HFF-Myc (cell line): ENCODE results near the gene PANK2.

Source experiments
- DNase-seq: peaks from one replicate; pipeline ENCODE4 v3.0.0-alpha.2; 2011; ENCODE audit warnings: low read depth; ENCODE audit errors: extremely low read depth
- H3K4me3 ChIP-seq: replicated peaks from 2 replicates; pipeline ENCODE4 v1.5.1; 2011; ENCODE audit warnings: low read depth, mild to moderate bottlenecking, control low read depth, low read length
- TF ChIP-seq, protein P1 (sequence below): IDR thresholded peaks from 2 replicates; pipeline ENCODE4 v1.5.1; 2012; ENCODE audit warnings: mild to moderate bottlenecking, low read depth, low read length, control low read depth; ENCODE audit errors: missing control alignments

PANK2 gene

DNA sequence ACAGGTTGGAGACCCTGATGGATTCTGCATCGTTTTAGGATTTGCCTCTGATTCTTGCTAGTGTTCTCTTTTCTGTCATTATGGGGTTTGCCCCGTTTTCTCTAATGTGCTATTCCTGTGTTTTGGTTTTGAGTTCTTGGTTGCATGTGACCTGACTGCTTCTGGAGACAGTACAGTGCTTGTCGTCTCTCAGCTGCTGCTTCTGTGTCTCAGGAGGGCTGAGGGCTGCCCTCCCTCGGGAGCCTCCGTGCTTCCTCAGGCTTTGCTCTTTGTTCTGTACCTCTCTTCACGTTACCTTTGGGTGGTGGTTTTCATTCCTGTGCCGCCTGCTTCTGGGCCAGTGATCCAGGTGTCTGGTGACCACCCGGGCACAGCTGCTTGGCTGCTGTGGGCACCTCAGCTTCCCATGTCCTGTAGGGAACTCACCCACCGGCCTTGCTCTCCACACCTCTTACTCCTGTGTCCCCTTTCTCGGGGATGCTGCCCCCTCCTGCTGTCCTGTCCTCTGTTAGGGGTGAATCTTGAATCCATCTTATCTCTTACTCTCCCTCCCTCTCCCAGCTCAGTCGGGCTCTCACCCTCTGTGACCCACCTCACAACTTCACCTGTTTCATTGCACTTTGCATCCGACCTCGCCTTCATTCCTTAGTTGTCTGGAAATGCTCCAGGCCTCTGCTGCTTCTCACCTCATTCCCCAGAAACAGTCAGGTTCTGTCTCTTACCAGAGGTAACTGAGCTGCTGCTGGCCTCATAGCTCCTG, 33.2 kb downstream of the PANK2 start:
- DNase-seq, result no peak
- TF ChIP-seq, protein P1, sequence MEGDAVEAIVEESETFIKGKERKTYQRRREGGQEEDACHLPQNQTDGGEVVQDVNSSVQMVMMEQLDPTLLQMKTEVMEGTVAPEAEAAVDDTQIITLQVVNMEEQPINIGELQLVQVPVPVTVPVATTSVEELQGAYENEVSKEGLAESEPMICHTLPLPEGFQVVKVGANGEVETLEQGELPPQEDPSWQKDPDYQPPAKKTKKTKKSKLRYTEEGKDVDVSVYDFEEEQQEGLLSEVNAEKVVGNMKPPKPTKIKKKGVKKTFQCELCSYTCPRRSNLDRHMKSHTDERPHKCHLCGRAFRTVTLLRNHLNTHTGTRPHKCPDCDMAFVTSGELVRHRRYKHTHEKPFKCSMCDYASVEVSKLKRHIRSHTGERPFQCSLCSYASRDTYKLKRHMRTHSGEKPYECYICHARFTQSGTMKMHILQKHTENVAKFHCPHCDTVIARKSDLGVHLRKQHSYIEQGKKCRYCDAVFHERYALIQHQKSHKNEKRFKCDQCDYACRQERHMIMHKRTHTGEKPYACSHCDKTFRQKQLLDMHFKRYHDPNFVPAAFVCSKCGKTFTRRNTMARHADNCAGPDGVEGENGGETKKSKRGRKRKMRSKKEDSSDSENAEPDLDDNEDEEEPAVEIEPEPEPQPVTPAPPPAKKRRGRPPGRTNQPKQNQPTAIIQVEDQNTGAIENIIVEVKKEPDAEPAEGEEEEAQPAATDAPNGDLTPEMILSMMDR, result no peak
- no peak overlapping the region for H3K4me3 ChIP-seq

DNA sequence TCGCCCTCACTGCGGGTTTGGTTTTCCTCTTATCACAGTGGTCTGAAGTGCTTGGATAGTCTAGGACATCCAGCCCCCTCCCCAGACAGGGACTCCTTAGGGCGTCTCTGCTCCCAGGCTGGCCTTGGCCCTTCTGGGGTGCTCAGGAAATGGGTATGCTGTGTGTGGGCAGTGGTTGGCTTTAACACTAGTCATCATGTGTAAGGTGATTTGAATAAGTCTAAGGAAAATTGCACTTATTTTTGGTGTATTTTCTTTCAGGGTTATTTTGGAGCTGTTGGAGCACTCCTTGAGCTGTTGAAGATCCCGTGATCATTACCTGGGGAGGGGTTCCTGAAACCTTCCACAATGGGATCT, 33.8 kb downstream of the PANK2 start:
- TF ChIP-seq, protein P1, result no peak
- no peak for DNase-seq
- no peak overlapping the region for H3K4me3 ChIP-seq

DNA sequence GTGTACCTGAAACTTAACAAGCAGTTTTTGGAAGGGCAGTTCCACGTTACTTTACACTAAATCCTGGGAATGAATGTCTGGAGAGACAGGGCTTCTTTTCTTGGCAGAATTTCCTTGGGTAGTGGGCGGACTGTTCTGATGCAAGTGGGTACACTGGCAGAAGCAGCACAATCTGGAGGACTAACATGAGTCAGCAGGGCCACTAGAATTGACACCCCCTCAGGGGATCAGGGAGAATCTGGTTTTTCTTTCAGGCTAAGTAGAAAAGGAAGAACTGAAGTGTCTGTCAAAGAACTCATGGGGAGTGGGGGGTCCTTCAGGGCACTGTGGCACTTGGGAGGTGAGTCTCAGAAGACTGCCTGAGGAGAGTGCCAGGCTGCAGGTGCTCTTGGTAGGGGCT, 34.6 kb downstream of the PANK2 start:
- TF ChIP-seq, protein P1, result no peak
- DNase-seq, result no peak

DNA sequence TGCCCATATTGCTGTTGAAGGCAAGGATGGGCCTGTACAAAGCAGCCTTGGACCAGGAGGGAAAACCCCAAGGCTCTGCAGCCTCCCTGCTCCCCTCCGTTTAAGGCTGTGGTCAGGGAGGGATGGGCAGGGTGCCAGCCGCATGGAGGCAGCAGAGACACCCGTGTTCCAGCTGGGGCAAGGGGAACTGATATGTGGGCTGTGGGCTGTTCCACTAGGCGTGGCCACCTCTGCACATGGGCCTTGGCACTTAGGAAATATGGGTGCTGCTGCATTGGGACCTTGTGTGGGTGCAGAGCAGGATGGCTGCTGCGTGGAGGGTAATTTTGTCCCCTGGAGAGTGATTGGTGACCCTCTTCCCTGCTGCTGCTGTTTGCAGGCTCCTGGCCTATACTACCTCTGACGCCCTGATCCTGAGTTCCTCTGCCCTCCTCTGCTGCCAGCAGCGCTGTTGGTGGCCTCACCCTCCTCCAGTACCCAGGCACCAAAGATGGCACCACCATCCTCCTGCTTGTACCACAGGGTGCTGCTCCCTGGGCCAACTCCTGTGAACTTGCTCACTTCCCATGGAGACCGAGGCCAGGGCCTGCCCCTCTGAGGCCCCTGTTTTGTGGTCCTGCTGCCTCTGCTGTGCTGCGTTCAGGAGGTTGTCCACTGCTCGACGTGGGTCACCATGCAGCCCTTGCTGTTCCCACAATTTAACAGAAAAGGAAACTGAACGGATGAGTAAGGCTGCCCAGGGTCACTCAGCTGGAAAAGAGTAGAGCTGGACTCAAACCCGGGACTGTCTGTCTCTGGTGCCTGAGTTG, 35.3 kb downstream of the PANK2 start:
- TF ChIP-seq, protein P1, result no peak
- no peak overlapping the region for H3K4me3 ChIP-seq
- no peak for DNase-seq

More for the DNA sequence above, 34.6 kb downstream of the PANK2 start:
- H3K4me3 ChIP-seq, result no peak overlapping the region

DNA sequence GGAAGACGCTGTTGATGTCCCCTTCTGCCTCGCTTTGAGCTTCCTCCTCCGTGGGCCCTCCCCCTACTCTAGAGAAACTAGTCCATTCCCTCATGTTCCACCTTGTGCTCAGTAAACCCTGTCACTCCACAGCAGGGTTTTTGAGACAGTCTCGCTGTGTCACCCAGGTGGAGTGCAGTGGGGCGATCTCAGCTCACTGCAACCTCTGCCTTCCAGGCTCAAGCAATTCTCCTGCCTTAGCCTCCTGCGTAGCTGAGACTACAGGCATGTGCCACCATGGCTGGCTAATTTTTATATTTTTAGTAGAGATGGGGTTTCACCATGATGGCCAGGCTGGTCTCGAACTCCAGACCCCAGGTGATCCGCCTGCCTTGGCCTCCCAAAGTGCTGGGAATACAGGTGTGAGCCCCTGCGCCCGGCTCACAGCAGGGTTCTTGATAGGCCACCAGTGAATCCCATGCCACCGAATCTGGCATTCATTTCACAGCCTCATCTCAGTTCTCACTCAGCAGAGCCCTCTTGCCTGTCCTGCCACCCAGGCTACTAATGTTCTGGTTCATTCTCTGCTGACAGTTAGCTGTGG, 36.0 kb downstream of the PANK2 start:
- H3K4me3 ChIP-seq, result no peak overlapping the region
- TF ChIP-seq, protein P1, result no peak
- no peak for DNase-seq

DNA sequence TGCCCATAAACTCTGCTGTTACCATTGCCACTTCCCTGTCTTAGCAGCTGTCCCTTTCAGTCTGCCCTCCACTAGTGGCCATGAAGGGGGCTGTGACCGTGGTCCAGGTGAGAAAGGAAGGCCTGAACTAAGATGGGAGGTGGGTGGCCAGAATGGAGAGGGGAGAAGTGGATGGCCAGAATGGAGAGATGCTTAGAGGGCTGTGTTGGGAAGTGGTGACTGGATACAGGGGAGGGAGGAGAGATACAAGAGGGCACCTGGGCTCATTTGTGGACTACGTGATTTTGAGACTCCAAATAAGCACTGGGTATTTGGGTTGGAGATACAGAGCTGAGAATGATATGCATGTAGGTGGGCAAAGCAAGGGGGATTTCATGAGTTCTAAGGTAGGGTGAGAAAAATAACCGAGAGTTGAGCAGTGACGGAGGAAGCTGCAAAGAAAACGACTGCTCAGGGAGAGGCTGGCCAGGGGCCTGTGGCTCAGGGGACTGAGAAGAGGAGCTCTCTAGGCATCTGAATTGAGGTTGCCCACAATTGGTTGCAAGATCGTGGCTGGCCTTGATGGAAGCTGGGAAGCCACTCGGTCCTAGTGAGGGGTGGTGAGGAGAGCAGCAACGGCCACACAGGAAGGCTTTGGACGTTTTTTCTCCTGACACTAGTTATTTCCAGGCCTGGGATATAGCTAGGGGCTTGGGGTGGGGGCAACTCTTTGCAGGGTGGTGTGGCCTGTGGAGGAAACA, 36.9 kb downstream of the PANK2 start:
- TF ChIP-seq, protein P1, result no peak
- H3K4me3 ChIP-seq, result no peak overlapping the region
- DNase-seq, result no peak
